SK-N-MC (cell line): ENCODE results near the gene CD72.
"Not testable (repeated sequence)": the region's sequence is repeated elsewhere in the genome, so short reads cannot be mapped to it uniquely, and the experiment has no call there.

ENCODE experiments used
- DNase-seq: peaks from one replicate; pipeline ENCODE4 v3.0.0-alpha.2; 2011; ENCODE audit warnings: low read depth, low spot score
- H3K27ac ChIP-seq: fragments of 200-600 bp; sonication (generic); 2 replicates; pipeline ENCODE4 v1.5.1; 2016; ENCODE audit warnings: mixed run types
- H3K36me3 ChIP-seq: fragments of 200-600 bp; sonication (generic); 2 replicates; pipeline ENCODE4 v1.6.1; 2017; ENCODE audit warnings: antibody characterized with exemption, low read length, mixed read lengths; ENCODE audit not compliant: insufficient read depth
- H3K4me3 ChIP-seq: fragments of 200-600 bp; sonication (generic); 2 replicates; pipeline ENCODE4 v1.5.1; 2016
- H3K9ac ChIP-seq: fragments of 200-600 bp; sonication (generic); 2 replicates; pipeline ENCODE4 v1.8.0; 2017; ENCODE audit warnings: mixed run types, mixed read lengths; ENCODE audit not compliant: insufficient read length
- H3K9me3 ChIP-seq: fragments of 200-600 bp; sonication (generic); 2 replicates; pipeline ENCODE4 v1.6.1; 2017; ENCODE audit warnings: low read depth, mild to moderate bottlenecking, antibody characterized with exemption, low read length, moderate library complexity, mixed read lengths
- EZH2 ChIP-seq: fragments of 200-600 bp; sonication (generic); IDR thresholded peaks from one replicate; pipeline ENCODE4 v1.6.1; 2017; ENCODE audit warnings: antibody characterized with exemption
- FOXP2 ChIP-seq: optimal IDR thresholded peaks from 2 replicates; pipeline ENCODE3; 2011; ENCODE audit warnings: mild to moderate bottlenecking, moderate library complexity; ENCODE audit not compliant: insufficient read depth; ENCODE audit errors: extremely low read length, control extremely low read depth
- POLR2AphosphoS5 ChIP-seq: IDR thresholded peaks from 2 replicates; pipeline ENCODE4 v1.6.1; 2012; ENCODE audit warnings: mild to moderate bottlenecking, low read depth, low read length, borderline replicate concordance

The CD72 gene

DNA sequence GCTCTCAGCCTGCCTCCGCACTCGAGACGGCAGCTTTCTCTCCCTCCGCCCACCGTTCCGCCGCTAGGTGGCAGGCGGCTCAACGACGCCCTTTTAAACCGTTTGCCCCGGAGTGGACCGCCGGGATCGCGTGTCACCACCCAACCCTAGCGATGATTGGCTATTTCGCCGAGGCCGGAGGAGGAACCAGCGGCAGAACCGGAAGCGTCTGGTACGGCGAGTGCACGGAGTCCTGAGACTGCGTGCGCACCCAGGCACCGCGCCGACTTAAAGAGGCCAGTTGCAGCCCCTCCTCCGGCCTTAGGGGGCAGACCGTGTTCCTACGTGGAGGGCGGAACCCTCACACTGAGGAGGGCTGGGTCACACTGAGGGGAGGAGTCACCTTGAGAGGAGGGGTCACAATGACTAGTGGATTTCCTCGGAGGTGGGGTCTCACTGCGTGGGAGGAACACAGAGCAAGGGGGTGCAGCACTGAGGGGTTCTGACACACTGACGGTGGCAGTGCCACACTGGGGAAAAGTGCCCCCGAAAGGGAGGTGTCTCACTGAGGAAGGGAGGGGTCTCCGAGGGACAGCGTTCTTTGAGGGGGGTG is 14.1 kb downstream of the CD72 start:
- Histone ChIP-seq H3K27ac (peak overlapping the region; percentile 92), H3K36me3 (no peaks in the 10 kb centered on the region; the same call in 1 of the 2 replicates), H3K9me3 (no peaks in the 10 kb centered on the region), H3K9ac (peak overlapping the region; percentile 89), H3K4me3 (peak overlapping the region; percentile 88)
- peak; percentile 93 for TF ChIP-seq POLR2AphosphoS5
- no peak for TF ChIP-seq FOXP2
- peak; percentile 95 for DNase-seq

DNA sequence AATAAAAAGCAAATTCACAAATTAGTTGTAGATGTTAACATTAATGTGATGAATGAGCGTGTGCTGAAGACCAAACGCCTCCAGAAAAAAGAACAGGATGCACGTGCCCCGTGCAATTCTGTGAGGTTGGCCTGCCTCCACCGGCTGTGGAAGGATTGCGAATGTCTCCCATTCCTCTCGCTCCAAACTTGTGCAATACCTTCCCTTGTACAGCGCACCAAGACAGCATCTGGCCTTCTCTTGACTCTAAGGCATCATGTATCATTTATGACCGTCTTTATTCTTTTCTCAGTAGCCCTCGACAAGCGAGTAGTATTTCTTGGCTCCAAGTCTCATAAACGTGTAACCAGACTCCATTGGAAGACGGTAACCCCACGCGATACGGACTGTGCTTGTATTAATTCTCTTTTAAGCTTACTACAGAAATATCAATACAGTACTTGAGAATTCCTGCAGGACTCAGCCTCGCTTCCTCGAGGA is 14.7 kb downstream of the CD72 start:
- Histone ChIP-seq H3K36me3 (no peaks in the 10 kb centered on the region; the same call in 1 of the 2 replicates), H3K27ac (peak overlapping the region; percentile 92), H3K9ac (peak overlapping the region; percentile 89), H3K4me3 (peak overlapping the region; percentile 88), H3K9me3 (no peaks in the 10 kb centered on the region)
- TF ChIP-seq FOXP2, result no peak
- no peak for TF ChIP-seq EZH2
- TF ChIP-seq POLR2AphosphoS5, result no peak
- no peak for DNase-seq

DNA sequence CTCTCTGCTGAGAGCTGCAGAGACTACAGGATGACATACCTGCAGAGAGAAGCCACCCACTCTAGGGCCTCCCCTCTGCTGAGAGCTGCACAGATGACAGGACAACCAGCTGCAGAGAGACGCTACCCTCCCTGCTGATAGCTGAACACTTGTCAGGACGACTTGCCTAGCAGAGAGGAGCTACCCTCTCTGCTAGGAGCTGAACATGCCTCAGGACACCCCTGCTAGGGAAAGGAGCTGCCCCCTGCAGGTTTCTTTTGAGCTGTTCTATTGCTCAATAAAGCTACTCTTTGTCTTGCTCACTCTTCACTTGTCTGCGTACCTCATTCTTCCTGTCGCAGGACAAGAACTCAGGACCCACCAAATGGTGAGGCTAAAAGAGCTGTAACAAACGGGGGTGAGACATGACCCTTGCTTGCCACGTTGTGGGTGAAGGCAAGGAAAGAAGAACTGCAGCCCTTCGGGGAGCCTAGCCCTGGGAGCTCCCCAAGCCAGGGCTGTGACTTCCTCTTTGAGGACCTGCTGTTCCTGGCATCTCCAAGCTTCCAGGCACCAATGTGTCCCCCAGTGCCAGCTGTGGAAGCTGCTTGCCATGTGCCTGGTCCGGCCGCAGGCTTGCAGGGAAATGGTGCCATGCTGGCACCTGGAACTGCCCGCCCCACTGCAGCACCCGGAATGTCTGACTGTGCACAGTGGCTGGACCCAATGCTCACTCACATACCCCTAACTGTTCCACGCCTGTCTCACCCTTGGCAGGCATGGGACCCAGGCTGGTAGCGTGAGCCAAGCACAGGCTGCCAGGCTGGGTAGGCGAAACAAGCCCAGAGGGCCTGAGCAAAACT is 18.2 kb downstream of the CD72 start:
- no peaks in the 10 kb centered on the region for H3K36me3 ChIP-seq
- no peak for DNase-seq
- no peak for TF ChIP-seq EZH2
- H3K4me3 ChIP-seq, result no peak overlapping the region
- H3K9ac ChIP-seq, result no peak overlapping the region
- no peaks in the 10 kb centered on the region for H3K9me3 ChIP-seq
- H3K27ac ChIP-seq, result no peak overlapping the region

DNA sequence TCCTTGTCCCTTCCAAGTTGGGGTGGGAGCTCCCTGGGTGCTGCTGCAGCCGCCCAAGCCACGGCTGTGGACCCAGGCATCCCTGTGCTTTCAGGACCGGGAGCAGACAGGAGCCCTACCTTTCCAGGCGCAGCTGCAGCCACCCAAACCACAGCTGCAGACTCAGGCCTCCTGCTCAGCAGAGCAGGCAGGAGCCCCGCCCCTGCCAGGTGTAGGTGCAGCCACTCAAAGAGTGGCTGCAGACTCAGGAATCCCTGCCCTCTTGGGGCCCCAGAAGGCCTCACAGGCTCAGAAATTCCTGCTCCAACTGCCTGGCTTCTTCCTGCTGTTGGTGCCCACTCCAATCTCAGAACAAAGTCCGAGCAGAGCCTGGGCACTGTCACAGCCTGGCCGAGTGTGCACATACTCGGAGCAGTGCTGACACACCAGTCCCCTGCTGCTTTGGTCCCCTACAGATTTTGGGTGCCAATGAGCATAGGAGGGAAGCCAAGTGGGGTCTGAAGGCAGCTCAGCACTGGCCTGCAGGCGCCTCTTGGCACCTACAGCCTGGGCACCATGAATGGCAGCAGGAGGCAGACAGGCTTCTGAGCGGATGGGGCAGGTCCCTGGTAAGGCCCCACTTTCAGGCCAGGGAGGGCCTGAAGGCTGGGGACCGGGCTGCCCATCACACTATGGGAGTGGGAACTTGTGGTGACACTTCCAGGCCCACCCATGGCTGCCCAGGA is 19.2 kb downstream of the CD72 start:
- no peak for DNase-seq
- TF ChIP-seq FOXP2, result no peak
- TF ChIP-seq POLR2AphosphoS5, result no peak
- no peak for TF ChIP-seq EZH2
- Histone ChIP-seq H3K9me3 (no peaks in the 10 kb centered on the region), H3K4me3 (no peak overlapping the region), H3K27ac (no peak overlapping the region), H3K36me3 (no peaks in the 10 kb centered on the region), H3K9ac (no peak overlapping the region)

DNA sequence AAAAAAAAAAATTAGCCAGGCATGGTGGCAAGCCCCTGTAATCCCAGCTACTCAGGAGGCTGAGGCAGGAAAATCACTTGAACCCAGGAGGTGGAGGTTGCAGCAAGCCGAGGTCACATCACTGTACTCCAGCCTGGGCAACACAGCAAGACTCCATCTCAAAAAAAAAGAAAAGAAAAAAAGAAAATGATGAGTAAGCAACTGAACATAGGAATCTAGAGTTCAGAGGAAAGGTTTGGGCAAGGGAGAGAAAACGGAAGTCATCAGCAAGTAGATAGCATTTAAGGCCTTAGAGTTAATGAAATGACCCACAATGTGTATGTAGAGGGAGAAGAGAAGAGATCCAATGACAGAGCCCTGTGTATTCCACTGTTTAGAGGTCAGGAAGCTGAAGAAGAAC is 21.3 kb downstream of the CD72 start:
- DNase-seq, H3K9me3 ChIP-seq, H3K4me3 ChIP-seq, H3K9ac ChIP-seq, H3K27ac ChIP-seq, H3K36me3 ChIP-seq: not testable (repeated sequence)

DNA sequence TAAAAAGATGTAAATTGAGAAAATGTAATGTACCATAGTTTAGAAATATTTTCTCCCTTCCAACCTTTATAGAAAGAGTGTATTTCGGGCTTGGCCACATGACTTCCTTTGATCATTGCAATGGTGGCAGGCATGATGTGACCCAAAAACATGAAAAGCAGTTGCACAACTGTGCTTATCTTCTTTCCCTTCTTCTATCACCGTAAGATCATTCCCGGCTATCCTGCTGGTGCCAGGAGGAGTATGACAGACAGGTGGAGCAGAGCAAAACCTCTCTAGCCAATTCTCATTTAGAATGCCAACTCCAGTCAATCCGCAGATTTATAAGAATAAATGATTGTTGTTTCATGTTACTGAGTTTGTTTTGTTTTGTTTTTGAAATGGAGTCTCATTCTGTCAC is 23.7 kb downstream of the CD72 start:
- Histone ChIP-seq H3K9ac (no peak overlapping the region), H3K27ac (no peak overlapping the region), H3K4me3 (no peak overlapping the region), H3K36me3 (no peaks in the 10 kb centered on the region), H3K9me3 (no peaks in the 10 kb centered on the region)
- DNase-seq, result no peak
- TF ChIP-seq FOXP2 (no peak), POLR2AphosphoS5 (no peak), EZH2 (no peak)

DNA sequence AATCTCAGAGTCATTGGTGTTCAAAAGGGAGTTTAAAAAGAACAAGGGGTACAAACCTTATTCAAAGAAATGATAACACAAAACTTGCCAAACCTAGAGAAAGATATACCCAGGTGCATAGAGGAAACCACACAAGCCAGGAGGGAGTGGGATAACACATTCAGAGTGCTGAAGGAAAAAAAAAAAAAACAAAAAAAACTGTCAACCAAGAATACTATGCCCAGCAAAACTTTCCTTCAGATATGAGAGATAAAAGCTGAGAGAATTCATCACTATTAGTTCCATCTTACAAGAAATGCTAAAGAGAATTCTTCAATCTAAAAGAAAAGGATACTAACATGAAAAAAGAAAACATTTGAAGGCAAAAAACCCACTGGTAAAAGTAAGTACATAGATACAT is 24.6 kb downstream of the CD72 start:
- DNase-seq, result no peak
- no peak for TF ChIP-seq FOXP2
- TF ChIP-seq POLR2AphosphoS5, result no peak
- no peak for TF ChIP-seq EZH2
- Histone ChIP-seq H3K36me3 (no peaks in the 10 kb centered on the region), H3K4me3 (no peak overlapping the region), H3K9ac (no peak overlapping the region), H3K9me3 (no peaks in the 10 kb centered on the region), H3K27ac (no peak overlapping the region)

DNA sequence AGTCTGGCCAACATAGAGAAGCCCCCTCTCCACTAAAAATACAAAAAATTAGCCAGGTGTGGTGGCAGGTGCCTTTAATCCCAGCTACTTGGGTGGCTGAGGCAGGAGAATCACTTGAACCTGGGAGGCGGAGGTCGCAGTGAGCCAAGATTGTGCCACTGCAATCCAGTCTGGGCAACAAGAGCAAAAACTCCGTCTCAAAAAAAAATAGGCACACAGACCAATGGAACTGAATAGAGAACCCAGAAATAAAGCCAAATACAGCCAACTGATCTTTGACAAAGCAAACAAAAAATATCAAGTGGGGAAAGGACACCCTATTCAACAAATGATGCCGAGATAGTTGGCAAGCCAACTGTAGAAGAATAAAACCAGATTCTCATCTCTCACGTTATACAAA is 29.7 kb downstream of the CD72 start:
- not testable (repeated sequence) for H3K4me3 ChIP-seq, H3K27ac ChIP-seq, H3K36me3 ChIP-seq, DNase-seq, H3K9ac ChIP-seq, H3K9me3 ChIP-seq

DNA sequence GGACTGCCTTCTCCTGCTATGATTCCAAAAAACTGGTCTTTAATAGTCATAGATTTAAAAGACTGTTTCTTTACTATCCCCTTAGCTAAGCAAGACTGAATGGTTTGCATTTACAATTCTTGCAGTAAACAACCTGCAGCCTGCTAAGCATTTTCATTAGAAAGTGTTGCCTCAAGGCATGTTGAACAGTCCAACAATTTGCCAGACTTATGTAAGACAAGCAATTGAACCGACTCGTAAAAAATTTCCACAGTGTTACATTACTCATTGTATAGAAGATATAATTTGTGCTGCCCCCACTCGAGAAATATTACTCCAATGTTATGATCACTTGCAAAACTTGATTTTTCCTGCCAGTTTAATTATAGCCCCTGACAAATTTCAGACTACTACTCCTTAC is 33.5 kb downstream of the CD72 start:
- Histone ChIP-seq H3K4me3 (peak overlapping the region; percentile 29), H3K27ac (peak overlapping the region; percentile 67; the same call in 1 of the 2 replicates)
- not testable (repeated sequence) for H3K36me3 ChIP-seq, H3K9ac ChIP-seq, H3K9me3 ChIP-seq
- peak; percentile 55 for DNase-seq

DNA sequence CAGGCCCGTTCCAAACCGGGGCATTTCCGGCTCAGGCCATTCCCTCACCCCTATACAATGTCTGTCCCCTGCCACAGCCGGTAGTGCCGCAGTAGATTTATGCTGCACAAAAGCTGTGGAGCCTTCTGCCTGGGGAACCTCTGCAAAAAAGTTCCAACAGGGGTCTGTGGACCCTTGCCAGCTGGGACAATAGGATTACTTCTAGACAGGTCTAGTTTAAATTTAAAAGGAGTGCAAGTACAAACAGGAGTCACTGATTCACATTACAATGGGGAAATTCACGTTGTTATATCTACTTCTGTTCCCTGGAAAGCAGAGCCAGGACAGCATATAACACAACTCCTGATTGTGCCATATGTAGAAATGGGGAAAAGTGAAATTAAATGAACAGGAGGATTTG is 34.7 kb downstream of the CD72 start:
- H3K27ac ChIP-seq, H3K9ac ChIP-seq, H3K36me3 ChIP-seq, H3K4me3 ChIP-seq, DNase-seq, H3K9me3 ChIP-seq: not testable (repeated sequence)

DNA sequence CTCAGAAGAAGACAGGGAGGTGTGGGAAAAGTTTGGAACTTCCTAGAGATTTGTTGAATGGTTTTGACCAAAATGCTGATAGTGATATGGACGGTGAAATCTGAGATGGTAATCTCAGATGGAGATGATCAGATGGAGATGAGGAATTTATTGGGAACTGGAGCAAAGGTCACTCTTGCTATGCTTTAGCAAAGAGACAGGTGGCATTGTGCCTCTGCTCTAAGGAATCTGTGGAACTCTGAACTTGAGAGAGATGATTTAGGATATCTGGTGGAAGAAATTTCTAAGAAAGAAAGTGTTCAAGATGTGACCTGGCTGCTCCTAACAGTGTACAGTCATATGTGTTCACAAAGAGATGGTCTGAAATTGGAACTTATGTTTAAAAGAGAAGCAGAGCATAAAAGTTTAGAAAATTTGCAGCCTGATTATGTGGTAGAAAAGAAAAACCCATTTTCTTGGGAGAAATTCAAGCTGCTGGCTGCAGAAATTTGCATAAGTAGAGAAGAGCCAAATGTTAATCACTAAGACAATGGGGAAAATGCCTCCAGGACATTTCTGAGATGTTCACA is 38.5 kb downstream of the CD72 start:
- H3K27ac ChIP-seq, H3K9ac ChIP-seq, H3K36me3 ChIP-seq, H3K4me3 ChIP-seq, DNase-seq, H3K9me3 ChIP-seq: not testable (repeated sequence)
